Erythroblast (primary cell): Measurements from ENCODE around the gene ST14.

Source experiments
- GATA1 ChIP-seq: IDR thresholded peaks from 2 replicates; pipeline ENCODE4 v1.6.1; 2011; ENCODE audit warnings: low read depth, mild to moderate bottlenecking, control low read depth, low read length, moderate library complexity
- POLR2A ChIP-seq: IDR thresholded peaks from 2 replicates; pipeline ENCODE4 v1.6.1; 2011; ENCODE audit warnings: mild to moderate bottlenecking, low read length

GRCh38 chr11:130180896-130181294 is 21.3 kb downstream of the ST14 start:
- TF ChIP-seq POLR2A (no peak), GATA1 (no peak)
